HG03159 (cell line): ENCODE measurements around the gene CACNG4.

Experiments
- ATAC-seq: cut with Tn5 transposase; IDR thresholded peaks from one replicate; pipeline ENCODE4 v1.9.1; 2021; ENCODE audit warnings: mild to moderate bottlenecking, moderate library complexity; ENCODE audit not compliant: unreplicated experiment

Gene CACNG4

DNA sequence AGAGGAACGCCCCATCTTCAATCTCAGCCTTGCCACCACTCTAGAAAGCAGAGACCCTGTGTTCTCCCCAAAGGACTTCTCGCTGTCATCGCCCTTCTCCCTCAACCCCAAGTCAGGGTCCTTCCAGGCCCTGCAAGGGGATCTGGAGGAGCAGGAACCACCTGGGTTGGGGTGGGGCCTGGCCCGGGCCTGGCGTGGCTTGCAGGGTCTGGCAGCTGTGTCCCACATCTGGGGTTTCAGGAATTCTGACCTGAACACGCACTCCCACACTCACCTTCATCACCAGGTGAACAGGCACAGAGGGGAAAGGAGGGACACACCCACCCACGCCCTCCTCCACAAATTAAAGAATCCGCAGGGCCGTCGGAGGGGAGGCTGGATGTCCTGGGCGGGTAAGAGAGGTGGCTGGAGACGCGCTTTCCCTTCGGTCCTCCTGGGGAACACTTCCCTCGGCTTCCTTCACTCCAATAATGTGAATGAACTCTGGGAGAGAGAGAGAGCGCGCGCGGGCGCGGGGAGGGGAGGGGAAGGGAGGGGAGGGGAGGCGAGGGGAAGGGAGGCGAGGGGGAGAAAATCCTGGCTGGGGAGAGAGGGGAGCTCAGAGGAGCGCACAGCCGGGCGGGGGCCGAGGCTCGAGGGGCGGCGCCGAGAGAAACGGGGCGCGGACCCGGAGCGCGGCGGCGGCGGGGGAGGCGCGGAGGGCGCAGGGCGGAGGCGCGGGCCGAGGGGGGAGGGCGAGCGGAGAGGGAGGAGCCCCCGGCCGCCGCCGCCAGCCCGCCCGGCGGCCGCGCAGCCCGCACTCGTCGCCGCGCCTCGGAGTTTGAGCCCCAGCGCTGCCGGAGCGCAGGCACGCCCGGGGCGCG, at the start of gene CACNG4:
Gene CACNG4, plus strand, starts transcription at position 799 of the 863 bp plus-strand sequence. CDS start 205 bp downstream, outside the sequence.
- ATAC-seq, result no peak

DNA sequence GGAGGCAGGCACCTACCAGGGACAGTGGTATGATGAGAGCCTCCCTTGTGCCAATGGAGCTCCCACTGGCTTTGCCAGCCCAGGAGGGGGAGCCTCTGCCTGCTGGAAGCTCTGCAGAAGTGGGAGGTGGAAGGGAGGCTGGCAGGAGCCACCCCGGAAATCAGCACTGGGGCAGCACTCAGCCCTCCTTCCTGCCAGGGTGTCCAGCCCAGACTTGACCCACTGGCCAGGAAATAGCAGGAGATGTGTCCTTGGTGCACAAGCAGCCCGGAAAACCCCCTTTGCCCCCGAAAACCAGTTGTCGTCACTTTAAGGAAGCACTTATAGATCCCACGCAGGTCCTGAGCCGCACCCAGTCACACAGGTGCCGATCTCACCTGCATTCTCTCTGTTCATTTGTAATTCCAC, 49.3 kb upstream of the CACNG4 start:
- ATAC-seq, result no peak

DNA sequence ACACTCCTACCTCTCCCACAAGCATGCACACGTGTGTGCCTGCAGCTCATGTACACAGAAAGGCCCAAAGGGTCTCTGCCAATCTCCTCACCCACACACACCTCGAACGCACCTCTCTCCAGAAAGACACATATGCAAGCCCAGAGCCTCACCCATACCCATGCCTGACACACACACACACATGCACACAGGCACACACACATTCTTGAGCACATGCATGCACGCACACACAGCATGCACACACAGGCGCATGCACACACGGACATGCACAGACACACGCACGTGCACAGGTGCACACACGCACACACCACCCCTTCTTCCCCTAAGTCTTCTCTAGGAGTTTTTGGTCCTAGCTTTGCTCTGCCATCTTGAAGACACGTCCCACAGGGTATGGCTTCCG, 48.7 kb upstream of the CACNG4 start:
- ATAC-seq, result no peak

DNA sequence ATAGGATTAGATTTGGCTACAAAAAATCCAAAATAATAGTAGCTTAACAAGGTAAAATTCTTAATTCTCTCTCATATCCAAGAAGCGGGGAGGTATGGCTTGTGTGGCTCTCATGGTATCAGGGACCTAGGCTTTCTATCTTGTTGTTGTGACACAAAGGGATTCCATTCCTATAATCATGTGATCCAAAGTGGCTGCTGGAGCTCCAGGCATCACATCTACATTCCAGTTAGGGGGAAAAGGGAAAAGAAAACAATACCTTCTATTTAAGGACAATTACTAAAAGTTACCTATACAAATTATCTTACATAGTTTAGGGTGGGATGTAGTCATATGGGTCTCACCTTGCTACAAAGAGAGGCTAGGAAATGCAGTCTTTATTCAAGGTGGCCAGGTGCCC, 47.6 kb upstream of the CACNG4 start:
- no peak for ATAC-seq

DNA sequence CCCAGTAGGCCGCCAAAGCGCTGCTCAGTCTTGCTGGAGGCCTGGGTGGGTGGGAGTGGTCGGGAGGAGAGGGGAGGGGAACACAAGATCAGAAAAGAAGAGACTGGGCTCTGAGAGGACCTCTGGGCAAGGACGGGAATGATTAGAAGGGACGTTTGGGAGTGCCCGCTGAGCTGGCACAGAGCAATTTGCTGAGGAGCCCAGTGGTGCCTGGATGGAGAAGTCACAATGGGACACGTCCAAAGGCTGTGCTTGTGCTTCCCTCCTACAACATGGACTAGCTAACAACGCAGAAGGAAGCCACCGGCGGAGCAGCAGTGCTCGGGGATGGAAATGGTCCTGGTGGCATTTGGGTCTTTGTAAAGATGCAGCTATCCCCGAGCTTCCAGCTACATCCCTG, 45.6 kb upstream of the CACNG4 start:
- no peak for ATAC-seq

DNA sequence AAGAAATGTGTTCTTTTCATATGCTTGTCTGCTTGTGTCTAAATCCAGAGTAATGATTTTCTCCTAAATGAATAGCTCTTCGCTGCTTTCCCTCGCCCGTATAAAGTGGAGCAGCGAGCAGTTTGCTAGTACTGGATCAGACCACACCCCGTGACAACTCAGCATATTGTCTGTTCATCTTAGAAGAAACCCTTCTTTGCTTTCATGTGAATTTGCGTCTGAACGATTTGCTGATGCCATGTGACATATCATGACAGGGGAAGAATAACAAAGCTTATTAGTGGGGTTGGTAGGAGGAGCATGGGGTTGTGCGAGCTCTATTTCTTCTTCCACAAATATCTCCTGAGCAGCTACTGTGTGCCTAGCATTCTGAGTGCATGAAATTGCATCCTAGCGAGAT, 44.1 kb upstream of the CACNG4 start:
- ATAC-seq, result no peak

DNA sequence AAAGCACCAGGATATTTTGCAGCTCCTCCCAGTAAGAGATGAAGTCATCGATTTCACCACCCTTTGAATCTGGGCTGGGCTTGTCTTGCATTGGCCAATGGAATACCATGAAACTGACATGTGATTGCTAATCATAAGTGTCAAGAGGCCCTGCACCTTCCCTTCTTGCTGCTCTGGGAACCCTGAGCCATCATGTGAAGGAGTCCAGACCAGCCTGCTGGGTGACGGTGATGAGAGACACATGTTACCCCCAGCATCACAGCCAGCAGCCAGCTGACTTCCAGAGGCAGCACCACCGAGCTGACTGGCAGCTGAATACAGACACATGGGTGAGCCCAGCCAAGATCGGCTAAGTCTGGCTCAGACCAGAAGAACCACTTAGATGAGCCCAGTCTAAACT, 43.6 kb upstream of the CACNG4 start:
- no peak for ATAC-seq

DNA sequence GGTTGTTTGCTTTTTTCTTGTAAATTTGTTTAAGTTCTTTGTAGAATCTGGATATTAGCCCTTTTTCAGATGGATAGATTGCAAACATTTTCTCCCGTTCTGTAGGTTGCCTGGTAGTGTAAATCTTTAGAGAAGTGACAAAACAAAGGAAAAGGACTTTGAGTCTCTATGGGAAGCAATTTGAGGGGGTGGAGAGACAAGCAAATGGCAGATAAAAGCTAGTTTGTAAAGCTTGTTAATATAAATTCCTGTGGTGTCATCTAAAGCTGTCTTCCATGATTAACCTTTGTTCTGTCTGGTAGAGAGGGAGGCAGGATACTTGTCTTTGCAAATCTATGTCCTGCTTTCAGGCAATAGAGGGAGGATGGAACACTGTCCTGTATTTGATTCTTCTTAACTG, 40.6 kb upstream of the CACNG4 start:
- ATAC-seq, result no peak

DNA sequence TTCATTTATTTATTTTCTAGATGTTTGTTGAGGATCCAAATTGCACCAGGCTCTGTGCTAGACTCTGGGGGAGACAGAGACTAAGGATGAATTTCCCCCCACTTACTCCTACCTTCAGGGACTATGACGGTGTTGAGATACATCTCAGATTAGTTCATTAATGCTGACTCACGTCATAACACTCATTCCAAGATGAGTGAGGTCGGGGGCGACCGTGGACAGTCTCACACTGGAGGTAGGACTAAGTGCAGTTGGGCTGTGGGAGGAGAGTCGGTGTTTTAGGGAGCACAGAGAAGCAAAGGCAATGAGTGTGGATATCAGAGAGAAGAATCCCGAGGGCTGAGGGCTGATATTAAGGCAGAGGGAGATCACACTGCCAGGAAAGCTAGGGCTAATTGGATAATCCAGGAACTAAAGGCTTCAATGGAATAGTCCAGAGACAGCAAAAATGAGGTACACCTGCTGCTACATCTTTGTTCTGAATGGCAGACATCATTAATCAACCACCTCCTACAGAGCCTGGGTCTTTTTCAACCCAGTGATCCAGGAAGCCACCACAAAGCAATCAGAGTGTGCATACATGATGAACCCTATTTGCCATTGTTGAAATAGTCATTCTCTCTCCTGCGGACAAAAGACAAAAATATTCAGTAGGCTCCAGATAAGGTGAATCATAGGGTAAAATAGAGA, 38.6 kb upstream of the CACNG4 start:
- ATAC-seq, result no peak

DNA sequence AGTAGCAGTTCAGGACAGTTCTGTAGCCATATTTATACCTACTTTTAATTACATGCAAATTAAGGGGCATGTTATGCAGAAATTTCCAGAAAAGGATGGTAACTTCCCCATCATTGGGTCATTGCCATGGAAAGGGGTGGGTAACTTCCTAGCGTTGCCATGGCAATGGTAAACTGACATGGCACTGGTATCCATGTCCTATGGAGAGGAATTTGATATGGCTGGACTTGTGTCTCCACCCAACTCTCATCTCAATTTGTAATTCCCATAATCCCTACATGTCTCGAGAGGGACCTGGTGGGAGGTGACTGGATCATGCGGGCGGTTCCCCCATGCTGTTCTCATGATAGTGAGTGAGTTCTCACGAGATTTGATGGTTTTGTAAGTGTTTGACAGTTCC, 35.6 kb upstream of the CACNG4 start:
- no peak for ATAC-seq

DNA sequence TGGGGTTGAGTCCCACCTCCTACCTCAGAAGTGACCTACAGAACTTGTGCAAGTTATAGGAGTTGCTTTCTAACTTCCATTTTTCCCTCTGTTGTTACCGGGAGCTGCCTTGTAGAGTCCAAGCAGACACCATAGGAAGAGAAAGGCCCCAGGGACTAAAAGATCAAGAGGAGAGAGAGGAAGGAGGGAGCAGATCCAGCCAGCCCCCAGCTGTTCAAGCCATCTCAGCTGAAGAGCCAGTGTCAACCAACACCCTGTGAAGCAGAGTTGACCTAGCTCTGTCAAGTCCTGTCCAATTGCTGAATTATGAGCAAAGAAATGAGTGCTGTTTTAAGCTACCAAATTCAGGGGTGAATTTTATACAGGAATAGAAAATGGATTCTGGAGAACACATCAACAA, 34.9 kb upstream of the CACNG4 start:
- no peak for ATAC-seq

DNA sequence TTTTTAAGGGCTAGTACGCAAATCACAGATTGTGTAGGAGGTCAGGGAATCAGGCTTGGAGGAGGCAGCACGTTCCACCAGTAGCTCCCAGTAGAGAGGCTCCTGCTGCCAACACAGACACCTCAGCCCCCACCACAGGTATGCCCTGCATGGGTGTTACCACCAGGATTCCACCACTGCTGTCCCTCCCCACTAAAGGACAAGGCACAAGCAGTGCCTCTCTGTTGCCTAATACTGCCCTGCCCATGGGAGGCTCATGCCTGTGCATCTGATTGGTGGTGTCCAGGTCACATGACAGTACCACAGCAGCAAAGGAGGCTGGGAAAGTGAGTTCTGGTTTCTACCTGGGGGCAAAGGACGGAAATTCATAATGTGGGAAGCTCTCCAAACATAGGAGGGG, 33.6 kb upstream of the CACNG4 start:
- no peak for ATAC-seq

DNA sequence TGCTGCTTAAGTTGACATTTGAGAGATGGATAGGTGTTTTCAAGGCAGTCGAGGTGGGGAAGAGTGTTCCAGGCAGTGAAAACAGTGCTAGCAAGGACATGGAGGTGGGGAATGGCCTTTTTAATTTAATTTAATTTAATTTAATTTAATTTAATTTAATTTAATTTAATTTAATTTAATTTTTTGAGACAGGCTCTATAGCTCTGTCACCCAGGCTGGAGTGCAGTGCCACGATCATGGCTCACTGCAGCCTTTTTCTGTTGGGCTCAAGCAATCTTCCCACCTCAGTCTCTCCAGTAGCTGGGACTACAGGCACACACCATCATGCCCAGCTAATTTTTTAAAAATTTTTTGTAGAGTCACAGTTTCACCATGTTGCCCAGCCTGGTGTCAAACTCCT, 32.2 kb upstream of the CACNG4 start:
- no peak for ATAC-seq

DNA sequence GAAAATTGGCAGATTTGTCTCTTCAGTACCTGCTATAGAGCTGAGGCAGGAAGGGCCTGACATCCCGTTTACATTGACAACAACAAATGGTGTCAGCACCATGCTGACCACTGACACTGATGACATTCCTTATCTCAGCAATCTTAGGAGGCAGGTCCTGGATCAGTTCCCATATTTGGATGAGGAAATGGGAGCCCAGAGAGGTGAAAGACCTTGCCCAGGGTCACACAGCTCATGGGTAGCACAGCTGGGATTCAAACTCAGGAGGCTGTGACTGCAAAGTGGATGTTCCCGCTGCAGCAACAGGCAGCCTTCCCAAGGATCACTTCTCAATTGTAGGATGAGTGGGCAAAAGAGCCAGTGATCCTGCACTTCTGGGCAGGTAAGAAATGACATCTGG, 30.5 kb upstream of the CACNG4 start:
- ATAC-seq, result no peak

DNA sequence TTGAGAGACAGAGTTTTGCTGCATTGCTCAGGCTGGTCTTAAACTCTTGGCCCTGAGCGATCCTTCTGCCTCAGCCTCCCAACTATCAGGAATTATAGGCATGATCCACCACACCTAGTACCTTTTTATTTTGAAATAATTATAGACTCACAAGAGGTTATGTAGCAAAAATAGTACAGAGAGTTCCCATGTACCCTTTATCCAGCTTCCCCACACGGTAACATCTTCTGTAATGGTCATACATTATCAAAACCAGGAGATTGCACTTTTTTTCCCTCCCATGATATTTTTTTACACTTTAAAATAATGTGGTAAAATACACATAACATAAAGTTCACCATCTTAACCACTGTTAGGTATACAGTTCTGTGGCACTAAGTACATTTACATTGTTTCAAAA, 28.8 kb upstream of the CACNG4 start:
- ATAC-seq, result no peak

DNA sequence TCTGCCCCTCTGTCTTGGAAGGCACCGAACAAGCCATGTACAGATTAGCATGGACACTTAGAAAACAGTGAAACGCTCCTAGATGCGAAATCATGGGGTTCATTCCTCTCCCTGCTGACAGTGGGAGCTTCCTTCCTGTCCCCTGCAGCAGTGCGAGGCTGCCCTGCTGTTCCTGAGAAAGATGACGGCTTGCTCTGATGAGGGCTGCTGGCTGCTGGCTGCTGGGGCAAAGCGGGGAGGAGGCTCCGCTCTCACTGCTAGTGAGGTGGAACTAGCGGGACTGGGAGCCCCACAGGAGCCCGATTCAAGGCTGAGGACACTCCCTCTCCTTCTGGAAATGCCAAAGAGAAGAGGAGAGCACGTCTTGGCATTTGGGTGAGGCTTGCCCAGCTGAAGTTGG, 25.9 kb upstream of the CACNG4 start:
- no peak for ATAC-seq

DNA sequence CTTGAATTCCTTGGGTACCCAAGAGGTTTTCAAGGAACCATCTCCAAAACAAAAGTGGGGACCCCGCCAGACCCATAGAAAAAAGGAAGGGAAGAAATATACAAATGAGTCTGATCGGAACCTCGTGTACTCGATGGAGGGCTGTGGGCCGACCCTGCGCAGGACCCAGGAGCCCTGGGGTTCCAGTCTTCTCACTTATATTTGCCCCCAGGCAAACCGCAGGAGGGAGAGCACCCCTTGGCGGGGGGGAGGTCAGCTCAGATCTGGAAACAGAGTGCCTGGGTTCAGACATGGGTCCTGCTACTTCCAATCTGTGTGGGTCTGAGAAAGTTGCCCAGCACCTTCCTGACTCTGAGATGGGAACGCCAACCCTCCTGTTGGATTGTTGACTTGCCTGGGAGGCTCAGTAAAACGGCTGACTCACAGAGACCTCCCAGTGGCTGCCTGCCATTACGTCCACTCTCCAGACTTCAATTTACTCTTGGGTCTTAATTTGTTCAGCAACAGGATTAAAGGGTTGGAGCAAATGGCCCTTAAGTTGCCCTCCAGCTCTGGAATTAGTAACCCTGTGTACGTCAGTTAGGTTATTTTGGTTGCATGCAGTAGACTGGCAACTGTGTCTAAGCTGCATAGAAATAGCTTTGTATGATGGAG, 24.9 kb upstream of the CACNG4 start:
- ATAC-seq, result no peak

DNA sequence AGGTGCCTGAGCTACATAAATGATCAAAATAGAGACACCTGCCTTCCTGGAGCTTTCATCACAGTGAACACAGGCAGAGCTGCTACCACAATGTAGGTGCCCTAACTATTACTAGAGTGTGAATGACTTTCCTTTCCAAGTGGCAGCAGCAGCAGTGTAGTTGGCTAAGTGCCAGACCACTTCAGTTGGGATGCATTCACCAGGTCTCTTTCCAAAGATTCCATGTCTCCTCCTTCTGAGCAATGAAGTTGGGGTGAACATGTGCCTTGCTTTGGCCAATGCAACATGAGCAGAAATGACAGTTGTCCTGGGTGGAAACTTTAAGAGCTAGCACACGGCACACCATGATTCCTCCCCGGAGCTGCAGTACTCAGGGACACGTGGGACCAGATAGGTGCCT, 23.3 kb upstream of the CACNG4 start:
- ATAC-seq, result no peak

DNA sequence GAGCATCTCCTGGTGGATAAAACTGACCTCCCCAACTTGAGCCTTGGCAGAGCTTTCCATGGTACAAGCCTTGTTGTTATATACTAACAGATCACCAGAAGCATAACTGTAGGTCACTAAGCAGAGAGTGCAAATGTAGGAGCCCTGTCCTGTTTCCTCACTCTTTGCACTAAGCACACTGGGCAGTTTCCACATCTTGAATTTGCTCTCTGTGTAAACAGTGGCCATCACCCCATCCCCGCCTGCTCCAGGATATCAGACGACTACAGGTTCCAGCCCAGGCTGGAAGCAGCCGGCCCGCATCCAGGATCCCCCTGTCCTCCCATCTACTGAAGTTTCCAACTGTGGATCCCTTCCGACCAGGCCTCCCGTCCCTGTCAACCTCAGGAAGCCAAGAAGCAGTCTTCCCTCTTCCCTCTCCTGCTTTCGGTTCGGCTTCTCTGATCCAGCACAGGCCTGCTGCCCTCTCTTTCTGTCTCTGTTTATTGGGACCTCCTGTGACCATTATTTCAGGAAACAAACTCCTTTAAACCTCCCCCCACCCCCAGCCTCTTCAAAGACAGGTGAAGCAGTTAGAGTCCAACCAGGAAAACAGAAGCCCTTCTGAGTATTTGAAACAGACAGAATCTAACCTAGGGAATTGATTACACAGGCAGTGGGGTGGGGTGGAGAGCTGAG, 22.6 kb upstream of the CACNG4 start:
- no peak for ATAC-seq

DNA sequence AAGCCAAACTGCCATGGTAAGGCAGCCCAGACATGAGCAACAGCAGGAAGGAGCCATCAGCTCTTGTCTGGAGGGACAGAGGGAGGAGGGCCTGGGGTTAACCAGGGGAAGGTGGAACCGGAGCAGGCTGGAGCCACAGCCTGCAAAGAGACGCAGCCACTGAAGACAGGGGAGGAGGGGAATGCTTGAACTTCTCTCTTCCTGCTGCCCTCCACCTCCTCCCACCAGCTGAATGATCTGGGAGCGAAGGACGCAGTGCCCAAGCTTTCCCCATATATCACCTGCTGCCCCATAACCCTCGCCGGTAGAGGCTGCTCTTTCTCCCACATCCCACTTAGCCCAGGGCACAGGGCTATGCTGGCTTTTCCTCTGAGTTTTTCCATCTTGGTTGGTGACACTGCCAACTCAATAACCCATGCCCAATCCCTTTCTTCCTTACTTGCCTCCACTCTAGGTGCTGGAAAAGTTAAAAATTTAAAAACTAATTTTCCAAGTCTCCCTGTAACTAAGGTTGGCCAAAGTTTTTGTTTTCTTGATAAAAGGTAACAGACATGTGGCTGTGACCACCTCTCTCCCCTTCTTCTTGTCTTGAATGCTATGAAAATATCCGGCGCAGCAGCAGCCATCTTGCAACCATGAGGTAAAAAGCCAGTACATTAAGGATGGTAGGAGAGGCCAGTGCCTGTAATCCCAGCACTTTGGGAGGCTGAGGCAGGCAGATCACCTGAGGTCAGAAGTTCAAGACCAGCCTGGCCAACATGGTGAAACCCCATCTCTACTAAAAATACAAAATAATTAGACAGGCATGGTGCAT, 21.8 kb upstream of the CACNG4 start:
- ATAC-seq, result no peak

DNA sequence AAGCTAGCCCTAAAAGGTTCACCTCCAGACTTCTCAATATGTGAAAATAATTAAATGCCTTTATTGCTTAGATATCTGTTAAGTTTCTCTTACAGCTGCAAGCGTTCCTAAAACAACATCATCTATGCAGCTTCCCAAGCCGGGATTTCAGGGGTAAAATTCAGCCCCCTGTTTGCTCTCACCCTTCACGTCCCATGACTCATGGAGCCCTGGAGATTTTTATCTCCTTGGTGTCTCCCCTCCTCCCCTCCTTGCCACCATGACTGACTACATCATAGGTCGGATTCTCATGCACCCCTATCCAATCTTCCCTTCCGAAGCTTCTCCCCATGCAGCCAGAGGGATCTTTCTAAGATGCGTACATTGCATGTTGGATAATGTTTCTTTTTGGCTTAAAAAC, 21.0 kb upstream of the CACNG4 start:
- no peak for ATAC-seq
